CD4-positive, alpha-beta T cell treated with Interleukin-15 for 1 hour (primary cell): Measurements from ENCODE around the gene CHAMP1.

Experiments
- DNase-seq: peaks from one replicate; pipeline ENCODE4 v3.0.0-alpha.2; 2020

CHAMP1 gene, protein sequence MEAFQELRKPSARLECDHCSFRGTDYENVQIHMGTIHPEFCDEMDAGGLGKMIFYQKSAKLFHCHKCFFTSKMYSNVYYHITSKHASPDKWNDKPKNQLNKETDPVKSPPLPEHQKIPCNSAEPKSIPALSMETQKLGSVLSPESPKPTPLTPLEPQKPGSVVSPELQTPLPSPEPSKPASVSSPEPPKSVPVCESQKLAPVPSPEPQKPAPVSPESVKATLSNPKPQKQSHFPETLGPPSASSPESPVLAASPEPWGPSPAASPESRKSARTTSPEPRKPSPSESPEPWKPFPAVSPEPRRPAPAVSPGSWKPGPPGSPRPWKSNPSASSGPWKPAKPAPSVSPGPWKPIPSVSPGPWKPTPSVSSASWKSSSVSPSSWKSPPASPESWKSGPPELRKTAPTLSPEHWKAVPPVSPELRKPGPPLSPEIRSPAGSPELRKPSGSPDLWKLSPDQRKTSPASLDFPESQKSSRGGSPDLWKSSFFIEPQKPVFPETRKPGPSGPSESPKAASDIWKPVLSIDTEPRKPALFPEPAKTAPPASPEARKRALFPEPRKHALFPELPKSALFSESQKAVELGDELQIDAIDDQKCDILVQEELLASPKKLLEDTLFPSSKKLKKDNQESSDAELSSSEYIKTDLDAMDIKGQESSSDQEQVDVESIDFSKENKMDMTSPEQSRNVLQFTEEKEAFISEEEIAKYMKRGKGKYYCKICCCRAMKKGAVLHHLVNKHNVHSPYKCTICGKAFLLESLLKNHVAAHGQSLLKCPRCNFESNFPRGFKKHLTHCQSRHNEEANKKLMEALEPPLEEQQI

DNA sequence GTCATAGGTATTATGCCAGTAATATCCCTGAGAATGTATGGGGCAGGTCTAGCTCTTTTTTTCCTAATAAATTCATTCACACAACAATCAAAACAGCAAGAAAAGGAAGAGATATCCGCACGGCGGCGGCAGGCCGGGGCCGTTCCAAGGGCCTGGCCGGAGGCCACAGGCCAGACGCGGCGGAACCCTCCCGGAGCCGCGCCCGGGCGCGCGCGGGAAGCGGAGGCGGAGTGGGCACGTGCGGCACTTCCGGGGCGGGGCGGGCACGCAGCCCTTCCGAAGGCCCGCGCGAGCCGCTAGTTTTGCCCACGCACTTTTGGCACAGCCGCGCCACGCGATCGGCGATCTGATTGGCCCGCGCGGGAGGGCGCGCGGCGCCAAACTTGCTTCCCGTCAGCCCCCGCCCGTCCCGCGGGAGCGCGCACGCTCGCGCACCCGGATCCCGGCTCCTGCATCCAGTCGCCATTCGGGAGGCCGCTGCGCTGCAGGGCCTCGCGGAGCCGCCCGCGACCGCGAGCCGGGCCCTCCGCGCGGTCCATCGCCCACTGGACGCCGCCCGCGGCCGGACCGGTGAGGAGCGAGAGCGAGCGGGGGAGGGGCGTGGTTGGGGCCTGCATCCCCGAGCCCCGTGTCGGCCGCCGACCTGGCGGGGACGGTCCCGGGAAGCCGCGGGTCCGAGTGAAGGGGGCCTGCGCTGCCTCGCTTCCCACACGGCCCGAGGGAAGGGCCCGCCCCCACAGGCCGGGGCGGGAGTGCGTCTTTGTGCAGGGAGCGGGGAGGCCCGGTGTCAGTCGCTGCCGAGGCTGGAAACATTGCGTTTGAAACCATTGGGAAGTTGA, at the start of gene CHAMP1:
Gene CHAMP1, plus strand, starts transcription at position 430 of the 839 bp plus-strand sequence. CDS start 9,340 bp downstream, outside the sequence.
- DNase-seq, result peak; percentile 90

DNA sequence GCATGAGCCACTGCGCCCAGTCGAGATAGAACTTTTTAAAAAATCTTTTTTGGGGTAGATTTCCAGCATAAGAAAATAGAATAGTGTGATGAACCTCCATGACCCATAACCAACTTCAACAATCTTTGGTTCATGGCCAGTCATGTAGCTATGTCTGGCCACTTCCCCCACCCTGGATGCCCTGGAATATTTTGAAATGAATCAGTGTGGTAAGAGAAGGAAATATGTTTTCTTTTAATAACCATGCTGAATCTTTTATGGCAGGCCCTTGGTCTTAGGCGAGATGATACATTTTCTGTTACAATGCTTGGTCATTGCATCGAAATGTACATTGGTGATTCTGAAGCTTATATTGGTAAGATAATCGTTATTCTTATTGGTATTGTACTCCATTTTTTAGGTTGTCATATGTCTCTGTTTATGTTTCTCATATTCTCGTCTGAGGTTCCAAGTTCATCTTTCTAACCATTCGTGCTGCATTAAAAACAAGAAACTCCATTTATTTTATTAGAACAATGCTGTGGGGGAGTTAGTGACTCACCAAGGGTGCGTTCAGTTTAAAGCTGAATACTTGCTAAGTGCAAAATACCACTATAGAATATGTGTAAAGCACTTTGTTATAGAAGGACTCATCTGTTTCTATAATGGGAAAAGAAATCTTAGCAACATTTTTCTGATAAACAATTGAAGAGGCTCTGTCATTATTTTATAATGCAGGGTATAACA, 49.3 kb upstream of the CHAMP1 start:
- DNase-seq, result no peak

DNA sequence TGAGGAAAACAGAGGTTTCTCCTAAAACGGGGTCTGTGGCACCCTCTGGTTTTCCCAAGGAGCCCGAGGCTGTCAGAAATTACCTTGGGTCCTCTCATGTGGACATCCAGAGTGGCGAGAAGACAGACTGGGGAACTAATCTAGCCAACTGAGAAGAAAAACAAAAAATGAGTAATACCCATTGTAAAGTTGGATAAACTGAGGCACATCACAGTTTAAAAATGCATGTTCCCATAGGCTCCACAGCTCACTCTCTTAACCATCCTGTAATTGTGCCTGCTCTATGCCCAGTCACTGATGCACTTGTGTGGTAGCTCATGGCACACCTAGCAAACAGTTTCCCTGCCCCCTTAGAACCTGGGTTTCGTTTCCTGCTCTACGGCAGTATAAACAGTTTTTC, 48.1 kb upstream of the CHAMP1 start:
- no peak for DNase-seq

DNA sequence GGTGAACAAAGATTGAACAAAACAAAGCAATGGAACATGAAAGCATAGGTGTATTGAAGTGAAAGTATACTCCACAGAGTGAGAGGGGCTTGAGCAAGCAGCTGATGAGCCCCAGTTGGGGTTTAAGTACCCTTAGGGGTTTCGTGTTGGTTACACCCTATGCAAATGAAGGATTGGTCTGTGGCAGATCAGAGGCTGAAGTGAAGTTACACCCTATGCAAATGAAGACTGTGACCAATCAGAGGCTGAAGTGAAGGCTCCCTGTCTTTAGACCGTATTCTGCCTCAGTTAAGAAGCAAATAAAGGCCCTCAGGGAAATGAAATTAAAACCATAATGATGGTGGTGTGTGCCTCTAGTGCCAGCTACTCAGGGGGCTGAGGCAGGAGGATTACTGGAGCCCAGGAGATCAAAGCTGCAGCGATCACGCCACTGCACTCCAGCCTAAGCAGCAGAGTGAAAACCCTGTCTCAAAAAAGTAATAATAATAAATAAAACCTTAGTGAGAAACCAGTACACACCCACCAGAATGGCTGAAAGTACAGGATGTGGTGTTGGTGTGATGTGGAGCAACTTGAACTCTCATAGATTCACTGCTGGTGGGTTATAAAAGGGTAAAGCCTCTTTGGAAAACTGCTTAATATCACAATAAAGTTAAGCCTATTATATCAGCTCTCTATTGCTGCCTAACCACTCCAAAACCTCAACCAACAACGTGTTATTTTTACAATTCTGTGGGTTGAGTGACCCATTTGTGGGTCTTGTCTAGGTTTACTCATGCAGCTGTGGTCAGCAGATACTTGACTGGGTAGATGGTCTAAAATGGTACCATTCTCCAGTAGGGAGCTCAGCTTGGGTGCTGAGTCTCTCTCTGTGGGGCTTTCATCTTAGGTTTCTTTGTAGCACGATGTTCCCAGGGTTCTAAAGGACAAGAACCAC, 45.7 kb upstream of the CHAMP1 start:
- DNase-seq, result peak; percentile 19

DNA sequence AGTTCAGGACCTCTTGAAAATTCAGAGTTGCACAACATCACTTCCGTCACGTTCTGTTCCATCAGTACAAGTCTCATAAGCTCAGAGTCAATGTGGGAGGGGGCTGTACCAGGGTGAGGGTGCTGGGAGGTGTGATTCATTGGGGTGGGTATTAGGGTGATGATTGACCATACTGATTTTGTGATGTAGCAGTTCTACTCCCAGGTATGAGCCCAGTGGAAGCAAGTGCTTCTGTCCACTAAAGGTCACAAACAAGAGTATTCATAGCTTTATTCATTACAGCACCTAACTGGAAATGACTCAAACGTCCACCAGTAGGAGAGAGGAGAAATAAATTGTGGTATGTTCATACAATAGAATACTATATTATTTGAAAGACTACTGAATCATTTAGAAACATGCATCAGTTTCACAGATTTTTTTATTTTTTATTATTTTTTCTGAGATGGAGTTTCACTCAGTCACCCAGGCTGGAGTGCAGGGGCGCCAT, 45.0 kb upstream of the CHAMP1 start:
- no peak for DNase-seq

DNA sequence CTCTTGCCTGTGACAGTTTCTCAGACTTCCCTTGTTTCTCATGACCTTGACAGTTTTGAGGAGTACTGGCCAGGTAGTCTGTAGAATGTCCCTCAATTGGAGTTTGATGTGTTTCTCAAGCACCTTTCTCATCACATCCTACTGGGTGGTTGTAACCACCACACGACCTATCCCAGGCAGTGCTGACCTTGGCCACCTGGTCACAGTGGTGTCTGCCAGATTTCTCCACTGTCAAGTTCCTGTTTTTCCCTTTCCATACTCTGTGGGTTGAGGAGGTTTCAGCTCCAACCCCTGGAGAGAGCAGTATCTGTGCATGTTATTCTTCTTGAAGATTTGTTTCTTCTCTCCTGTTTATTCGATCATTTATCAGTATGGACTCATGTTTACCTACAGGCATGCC, 41.3 kb upstream of the CHAMP1 start:
- DNase-seq, result no peak

DNA sequence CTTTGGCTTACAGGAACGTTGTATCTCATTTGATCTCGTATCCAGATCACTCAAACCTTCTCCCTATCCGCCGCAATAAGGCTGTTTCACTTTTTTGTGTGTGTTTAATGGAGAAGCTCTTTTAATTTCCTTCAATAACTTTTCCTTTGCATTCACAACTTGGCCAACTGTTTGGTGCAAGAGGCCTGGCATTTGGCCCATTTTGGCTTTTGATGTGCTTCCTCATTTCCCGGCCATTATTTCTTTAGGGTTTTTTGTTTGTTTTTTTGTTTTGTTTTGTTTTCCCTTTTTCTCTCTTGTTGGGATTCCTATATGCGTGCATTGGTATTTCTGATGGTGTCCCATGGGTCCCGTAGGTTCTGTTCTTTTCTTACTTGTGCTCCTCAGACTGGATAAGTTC, 39.0 kb upstream of the CHAMP1 start:
- DNase-seq, result no peak

DNA sequence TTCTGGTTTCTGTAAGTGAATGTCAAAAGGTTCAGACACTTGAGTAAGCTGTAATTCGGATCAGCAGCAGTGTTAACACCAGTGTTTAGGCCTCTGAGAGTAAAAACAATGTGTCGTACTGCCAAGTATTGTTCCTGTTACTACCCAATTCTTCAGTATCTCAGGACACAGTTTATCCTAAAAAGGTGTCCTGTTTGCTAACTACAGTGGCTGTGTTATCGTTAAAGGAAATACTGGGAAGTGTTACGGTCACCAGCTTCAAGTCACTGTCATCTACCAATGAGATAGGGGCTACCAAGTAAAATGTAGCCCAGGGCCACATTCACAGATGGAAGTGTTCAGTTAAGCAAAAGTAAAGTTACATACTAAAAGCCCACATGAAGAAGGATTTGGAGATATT, 35.2 kb upstream of the CHAMP1 start:
- DNase-seq, result no peak

DNA sequence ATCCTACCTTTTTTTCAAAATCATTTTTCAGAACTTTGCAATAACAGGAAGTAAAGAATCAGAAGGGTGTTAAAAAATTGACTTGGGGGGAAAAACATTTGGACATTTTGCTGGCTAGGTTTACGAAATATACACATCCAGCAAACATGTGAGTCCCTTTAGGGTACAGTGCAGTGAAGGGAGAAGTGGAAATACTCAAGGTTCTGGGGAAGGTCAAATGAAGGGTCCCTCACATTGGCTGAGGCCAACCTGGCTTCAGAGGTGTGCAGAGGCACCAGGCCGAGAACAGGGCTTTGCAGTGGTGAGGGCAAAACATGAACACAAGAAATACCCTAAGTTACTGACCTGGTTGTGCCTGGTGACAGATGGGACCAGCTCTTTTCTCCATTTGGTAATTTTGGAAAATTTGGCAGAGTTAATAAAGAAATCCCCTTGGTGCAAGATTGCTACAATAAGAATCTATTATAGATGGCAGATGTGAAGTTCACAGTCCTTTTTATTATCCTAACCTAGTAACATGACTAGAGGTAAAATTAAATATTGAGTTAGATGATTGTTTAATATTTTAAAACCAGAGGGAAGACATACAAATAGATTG, 34.4 kb upstream of the CHAMP1 start:
- DNase-seq, result no peak

DNA sequence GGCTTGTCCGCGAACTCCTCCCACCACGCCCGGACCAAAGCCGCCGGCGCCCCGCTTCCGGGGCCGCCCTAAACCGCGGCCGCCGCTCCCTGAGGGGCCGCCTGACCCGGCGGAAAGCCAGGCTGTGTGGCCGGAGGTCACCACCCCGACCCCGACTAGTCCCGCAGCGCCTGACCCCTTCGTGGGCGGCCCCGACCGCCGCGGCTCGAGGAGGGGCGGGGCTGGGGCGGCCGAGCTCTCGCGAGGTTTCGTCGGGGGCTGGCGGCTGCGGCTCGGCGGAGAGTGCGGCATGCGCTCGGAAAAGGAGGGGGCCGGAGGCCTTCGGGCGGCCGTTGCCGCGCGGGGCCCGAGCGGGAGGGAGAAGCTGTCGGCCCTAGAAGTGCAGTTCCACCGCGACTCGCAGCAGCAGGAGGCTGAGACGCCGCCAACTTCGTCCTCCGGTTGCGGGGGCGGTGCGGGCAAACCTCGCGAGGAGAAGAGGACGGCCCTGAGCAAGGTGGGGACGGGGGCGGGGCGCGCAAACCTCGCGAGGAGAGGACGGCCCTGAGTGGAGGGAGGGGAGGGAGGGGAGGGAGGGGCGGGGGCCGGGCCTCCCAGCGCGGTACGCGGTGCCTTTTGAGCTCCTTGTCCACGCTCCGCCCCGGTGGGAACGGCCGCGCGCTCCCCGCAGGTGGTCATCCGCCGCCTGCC, 32.8 kb upstream of the CHAMP1 start, which contains the start of gene UPF3A:
Gene UPF3A, plus strand, starts transcription at position 251 of the 690 bp plus-strand sequence. Its CDS starts 39 bp downstream, at position 290.
- DNase-seq, result peak; percentile 85

DNA sequence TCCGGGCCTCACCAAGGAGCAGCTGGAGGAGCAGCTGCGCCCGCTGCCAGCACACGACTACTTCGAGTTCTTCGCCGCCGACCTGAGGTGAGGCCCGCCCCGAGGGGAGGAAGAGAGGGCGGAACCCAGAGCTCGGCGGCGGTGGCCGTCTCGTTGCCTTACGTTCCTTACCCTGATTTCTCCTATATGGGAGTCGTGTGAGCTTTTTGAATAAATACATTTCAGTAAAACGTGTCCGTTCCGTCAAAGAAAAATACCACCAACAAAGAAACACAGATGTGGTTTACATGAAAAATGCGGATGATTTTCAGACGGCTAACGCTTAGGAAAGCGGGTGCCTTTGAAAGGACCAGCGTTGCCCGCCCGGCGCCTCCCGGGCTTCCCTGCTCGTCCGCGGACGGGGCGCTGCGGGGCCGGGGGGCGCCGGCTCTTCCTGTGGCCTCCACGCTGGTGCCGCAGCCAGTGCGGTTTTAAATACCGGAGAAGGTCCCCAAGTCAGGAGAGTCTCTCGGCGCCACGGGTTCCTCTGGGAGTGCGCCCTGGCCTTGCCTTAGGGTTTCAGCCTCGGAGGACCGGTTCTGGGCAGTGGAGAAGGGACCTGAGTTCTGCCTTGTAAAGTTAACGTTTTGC, 32.1 kb upstream of the CHAMP1 start:
- no peak for DNase-seq

DNA sequence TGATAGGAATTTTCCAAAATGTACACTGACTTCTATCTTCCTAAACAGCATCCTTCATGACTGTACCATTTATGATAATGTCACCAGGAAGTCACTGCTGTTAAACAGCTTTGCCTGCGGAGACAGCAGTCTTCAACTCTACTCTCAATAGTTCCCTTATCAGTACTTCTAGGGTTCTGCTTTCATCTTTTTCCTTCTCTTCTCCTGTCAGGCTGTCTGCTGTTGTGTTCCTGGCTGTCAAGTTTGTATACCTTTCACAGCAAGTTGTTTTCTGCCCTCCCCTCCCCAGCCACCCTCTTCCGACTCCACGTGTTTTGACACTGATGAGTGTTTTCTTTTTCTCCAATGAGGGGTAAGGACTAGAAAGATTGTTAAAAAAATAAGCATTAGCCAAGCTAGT, 30.7 kb upstream of the CHAMP1 start:
- DNase-seq, result no peak

DNA sequence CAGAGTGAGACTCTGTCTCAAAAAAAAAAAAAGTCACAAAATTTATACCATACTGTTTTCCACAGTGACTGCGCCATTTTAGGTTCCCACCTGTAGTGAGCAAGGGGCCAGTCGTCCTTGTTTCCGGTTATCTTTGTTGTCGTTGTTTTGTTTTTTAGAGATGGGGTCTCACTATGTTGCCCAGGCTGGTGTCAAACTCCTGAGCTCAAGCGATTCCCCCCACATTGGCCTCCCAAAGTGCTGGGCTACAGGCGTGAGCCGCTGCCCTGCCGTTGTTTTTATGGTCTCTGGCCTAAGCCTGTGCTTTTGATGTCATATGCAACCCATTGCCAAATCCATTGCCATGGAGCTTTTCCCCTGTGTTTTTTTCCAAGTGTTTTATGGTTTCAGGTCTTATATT, 29.6 kb upstream of the CHAMP1 start:
- no peak for DNase-seq

DNA sequence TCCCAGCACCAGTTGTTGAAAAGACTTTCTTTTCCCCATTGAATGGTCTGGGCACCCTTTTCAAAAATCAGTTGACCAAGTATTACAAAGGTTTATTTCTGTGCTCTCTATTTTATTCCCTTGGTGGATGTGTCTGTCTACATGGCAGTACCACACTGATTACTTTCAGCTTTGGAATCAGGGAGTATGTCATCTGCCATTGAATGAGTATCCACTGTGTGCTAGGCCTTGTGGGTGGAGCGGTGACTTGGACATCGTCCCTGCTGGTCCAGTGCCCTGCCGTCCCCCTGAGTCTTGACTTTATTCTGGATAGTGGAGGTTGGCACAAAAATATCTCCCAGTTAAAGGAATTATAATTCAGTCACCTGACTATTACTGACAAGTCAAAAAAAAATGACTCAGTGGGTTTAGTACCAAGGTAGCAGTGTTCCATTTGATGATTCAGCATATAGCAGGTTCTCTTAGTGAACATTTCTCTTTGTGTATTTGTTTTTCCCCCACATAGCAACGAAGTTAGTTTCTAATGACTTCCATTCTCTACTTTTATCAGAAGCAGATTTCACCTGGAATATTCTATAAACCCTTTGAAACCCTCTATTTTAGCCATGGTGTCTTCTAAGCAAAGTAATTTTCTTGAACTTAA, 29.0 kb upstream of the CHAMP1 start:
- no peak for DNase-seq

DNA sequence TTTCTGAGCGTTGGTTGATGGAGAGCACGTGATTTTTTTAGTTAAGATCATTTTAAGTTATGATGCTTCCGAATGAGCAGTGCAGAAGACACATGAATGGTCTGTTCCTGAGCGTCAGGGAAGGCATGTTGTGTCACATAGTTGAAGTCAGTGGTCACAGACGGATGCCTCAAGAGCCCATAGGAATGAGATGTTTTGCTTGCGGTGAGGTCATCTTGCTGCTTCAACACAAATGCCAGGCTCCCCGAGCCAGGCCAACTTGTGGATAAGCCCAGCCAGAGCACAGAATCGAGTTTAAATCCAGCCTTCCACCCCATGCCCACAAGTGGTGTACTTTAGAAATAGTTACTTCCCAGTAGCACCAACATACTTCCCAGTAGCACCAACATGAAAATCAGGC, 27.5 kb upstream of the CHAMP1 start:
- DNase-seq, result no peak

DNA sequence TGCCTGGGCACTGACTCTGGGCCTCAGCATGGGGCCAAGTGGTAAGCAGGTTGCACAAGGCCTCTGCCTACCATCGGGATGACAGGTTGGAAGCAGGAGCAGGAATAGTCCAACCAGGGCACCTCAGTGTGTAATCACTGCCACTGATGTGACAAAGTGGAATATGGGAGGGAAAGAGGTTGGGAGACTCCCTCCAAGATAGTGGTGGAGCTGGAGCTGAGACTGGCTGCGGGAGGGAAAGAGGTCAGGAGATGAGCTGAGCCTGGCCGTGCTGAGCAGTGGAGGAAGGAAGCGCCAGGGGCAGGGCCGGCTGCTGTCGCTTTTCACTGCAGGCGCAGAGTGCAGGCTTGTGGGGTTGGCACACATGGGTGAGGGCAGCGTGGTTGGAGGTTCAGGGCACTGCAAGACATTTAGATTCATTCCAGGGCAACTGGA, 26.1 kb upstream of the CHAMP1 start:
- DNase-seq, result no peak

DNA sequence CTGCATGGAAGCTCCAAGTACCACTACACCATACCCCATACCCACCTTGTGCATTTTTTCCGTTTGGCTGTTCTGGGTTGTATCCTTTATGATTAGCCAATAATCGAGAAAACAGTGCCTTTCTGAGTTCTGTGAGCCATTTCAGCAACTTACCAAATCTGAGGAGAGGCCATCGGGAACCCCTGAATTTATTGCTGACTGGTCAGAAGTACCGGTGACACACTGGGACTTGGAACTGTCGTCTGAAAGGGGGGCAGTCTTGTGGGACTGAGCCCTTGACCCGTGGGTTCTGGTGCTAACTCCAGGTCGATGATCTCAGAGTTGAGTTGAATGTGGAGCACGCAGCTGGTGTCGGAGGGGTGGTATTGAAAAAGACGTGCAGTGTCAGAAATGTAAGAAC, 17.9 kb upstream of the CHAMP1 start:
- DNase-seq, result no peak

DNA sequence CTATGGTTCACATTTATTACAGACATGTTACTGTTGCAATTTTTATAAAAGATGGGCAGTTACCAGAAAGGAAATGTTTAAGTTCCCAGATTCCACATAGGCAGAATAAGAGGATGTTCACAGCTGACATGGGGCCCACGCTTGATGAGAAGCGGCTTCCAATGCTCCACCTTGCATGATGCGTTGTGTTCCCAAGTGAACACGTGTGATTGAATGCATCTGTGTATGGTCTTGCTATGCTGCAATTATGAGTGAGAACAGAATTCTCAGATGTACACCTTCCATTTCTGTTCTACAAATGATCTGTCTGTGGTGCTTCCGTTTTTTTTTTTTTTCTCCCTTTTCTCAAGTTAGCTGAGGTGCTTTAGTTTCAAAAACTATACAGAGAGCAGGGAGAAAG, 17.4 kb upstream of the CHAMP1 start:
- no peak for DNase-seq

DNA sequence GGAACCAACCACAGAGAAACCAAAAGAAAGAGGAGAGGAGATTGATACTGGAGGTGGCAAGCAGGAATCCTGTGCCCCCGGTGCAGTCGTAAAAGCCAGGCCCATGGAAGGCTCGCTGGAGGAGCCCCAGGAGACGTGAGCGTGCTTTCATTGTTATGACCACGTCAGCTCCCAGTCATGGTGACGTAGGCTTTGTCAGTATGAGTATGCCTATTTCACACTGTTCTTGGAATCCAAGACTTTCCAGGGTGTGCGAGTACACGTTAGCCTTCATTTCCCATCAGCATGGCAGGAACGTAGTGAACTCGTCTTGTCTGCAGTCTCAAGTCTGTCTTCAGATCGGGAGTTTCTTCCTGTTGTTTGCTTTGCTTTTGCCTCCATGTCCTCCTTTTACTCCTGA, 15.4 kb upstream of the CHAMP1 start:
- no peak for DNase-seq
